Activated naive CD4-positive, alpha-beta T cell treated with anti-CD3 and anti-CD28 coated beads for 36 hours (primary cell): ENCODE measurements around the gene CDA. TPM values are rescaled to one million over a fixed set of nuclear protein-coding genes. Genes with fewer than 3 reads are reported as not detected.
A peak's percentile ranks its signal among the peaks of the same experiment; 100 is the strongest.

Experiments
- CTCF ChIA-PET: fragments of 350-600 bp; sonication (Branson Sonifier 250); formaldehyde crosslinking; loops from one replicate; lab custom pipeline; 2021; ENCODE audit warnings: antibody characterized with exemption; lab: Charles Lee
- DNase-seq: peaks from one replicate; pipeline ENCODE4 v3.0.0-alpha.2; 2020
- H3K27ac Mint-ChIP-seq: one replicate; pipeline ENCODE4 v1.8.0; 2021; ENCODE audit warnings: mild to moderate bottlenecking, mixed read lengths
- H3K27me3 Mint-ChIP-seq: one replicate; pipeline ENCODE4 v1.8.0; 2021; ENCODE audit warnings: low read depth, mixed read lengths
- H3K36me3 Mint-ChIP-seq: one replicate; pipeline ENCODE4 v1.8.0; 2021; ENCODE audit warnings: low read depth, mixed read lengths
- H3K4me1 Mint-ChIP-seq: one replicate; pipeline ENCODE4 v1.8.0; 2021; ENCODE audit warnings: low read depth, mixed read lengths
- H3K4me3 Mint-ChIP-seq: one replicate; pipeline ENCODE4 v1.8.0; 2021; ENCODE audit warnings: mild to moderate bottlenecking, moderate library complexity, mixed read lengths
- H3K9me3 Mint-ChIP-seq: one replicate; pipeline ENCODE4 v1.8.0; 2021; ENCODE audit warnings: mixed read lengths
- intact Hi-C: fragments of 100-400 bp; cut with micrococcal nuclease; formaldehyde crosslinking; loops from one replicate; pipeline ENCODE4 v1.15.1; 2023
- total RNA-seq, 2 experiments: library from RNA; stranded (reverse); gene quantifications; one replicate each; pipeline ENCODE4 v1.2.3, GENCODE V29; 2021

CDA gene
- total RNA-seq, 2 experiments from 2014 or later: not detected

DNA sequence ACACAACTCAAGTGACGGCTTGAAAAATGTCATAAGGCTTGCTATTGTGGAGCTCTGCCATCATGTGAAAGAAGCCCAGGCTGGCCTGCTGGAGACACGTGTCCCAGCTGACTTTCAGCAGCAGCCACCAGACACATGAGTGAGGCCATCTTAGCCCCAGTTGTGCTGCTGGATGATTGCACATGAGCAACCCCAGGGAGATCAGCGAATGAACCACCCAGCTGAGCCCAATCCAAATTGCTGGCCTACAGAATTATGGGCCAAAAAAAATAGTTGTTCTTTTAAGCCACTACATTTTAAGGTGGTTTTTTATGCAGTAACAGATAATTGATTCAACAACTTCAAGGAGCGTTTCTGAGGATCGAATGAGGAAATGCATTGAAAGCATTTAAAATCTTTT is 17.5 kb upstream of the CDA start:
- no peaks in the 10 kb centered on the region for H3K4me1 Mint-ChIP-seq
- CTCF ChIA-PET: no interaction called here
- no peak overlapping the region for H3K4me3 Mint-ChIP-seq
- H3K27ac Mint-ChIP-seq: no peak overlapping the region
- intact Hi-C loops: no loop called here
- peaks cover 5% of the 10 kb centered on the region for H3K9me3 Mint-ChIP-seq
- H3K36me3 Mint-ChIP-seq: no peaks in the 10 kb centered on the region
- DNase-seq: no peak
- peaks cover 20% of the 10 kb centered on the region for H3K27me3 Mint-ChIP-seq

GRCh38 chr1:20573987-20574386 is 14.9 kb upstream of the CDA start:
- H3K36me3 Mint-ChIP-seq: no peaks in the 10 kb centered on the region
- H3K4me3 Mint-ChIP-seq: no peak overlapping the region
- no peak for DNase-seq
- H3K4me1 Mint-ChIP-seq: no peaks in the 10 kb centered on the region
- H3K9me3 Mint-ChIP-seq: peaks cover 5% of the 10 kb centered on the region
- peaks cover 15% of the 10 kb centered on the region for H3K27me3 Mint-ChIP-seq
- intact Hi-C loops: no loop called here
- CTCF ChIA-PET: interaction anchor here (1.3 to 1.4 kb wide), 3 partner anchors 26 to 60 kb away, joined by 4 to 6 read pairs (median 4); no protein-coding TSS in a partner anchor
- no peak overlapping the region for H3K27ac Mint-ChIP-seq

- peaks cover 5% of the 10 kb centered on the region for H3K9me3 Mint-ChIP-seq
- no peaks in the 10 kb centered on the region for H3K4me1 Mint-ChIP-seq
- intact Hi-C loops: loop anchor here (1.0 kb wide), 3 partner anchors 59 to 86 kb away; partner anchors contain the start of gene DDOST
- no peak overlapping the region for H3K27ac Mint-ChIP-seq
- no peaks in the 10 kb centered on the region for H3K36me3 Mint-ChIP-seq
- CTCF ChIA-PET: interaction anchor here (0.6 to 1.6 kb wide), 14 partner anchors 9 to 1437 kb away, joined by 3 to 6 read pairs (median 4); no protein-coding TSS in a partner anchor
- no peak overlapping the region for H3K4me3 Mint-ChIP-seq
- peaks cover 12% of the 10 kb centered on the region for H3K27me3 Mint-ChIP-seq
- DNase-seq: peak; percentile 88
Observed at GRCh38 chr1:20574686-20575540, 14.0 kb upstream of the CDA start.

- no peak for DNase-seq
- Mint-ChIP-seq H3K4me1 (no peaks in the 10 kb centered on the region), H3K36me3 (no peaks in the 10 kb centered on the region), H3K9me3 (peaks cover 5% of the 10 kb centered on the region), H3K4me3 (no peak overlapping the region), H3K27me3 (peaks cover 12% of the 10 kb centered on the region), H3K27ac (no peak overlapping the region)
- intact Hi-C loops: loop anchor here (1.0 kb wide), 3 partner anchors 59 to 86 kb away; partner anchors contain the start of gene DDOST
- CTCF ChIA-PET: interaction anchor here (0.7 to 1.6 kb wide), 8 partner anchors 9 to 123 kb away, joined by 3 to 6 read pairs (median 4); no protein-coding TSS in a partner anchor
Observed at GRCh38 chr1:20575541-20576336, 13.2 kb upstream of the CDA start.

- H3K27ac Mint-ChIP-seq: no peak overlapping the region
- H3K36me3 Mint-ChIP-seq: no peaks in the 10 kb centered on the region
- no peaks in the 10 kb centered on the region for H3K4me1 Mint-ChIP-seq
- intact Hi-C loops: no loop called here
- CTCF ChIA-PET: interaction anchor here (0.7 kb wide), 1 partner anchor 252 kb away, joined by 4 read pairs; no protein-coding TSS in a partner anchor
- H3K9me3 Mint-ChIP-seq: no peaks in the 10 kb centered on the region
- no peak for DNase-seq
- no peak overlapping the region for H3K4me3 Mint-ChIP-seq
- H3K27me3 Mint-ChIP-seq: peaks cover 4% of the 10 kb centered on the region
Observed at GRCh38 chr1:20578062-20578461, 10.8 kb upstream of the CDA start.

- Mint-ChIP-seq H3K4me3 (no peak overlapping the region), H3K4me1 (no peaks in the 10 kb centered on the region), H3K9me3 (no peaks in the 10 kb centered on the region), H3K27me3 (no peaks in the 10 kb centered on the region), H3K27ac (no peak overlapping the region), H3K36me3 (no peaks in the 10 kb centered on the region)
- CTCF ChIA-PET: no interaction called here
- no peak for DNase-seq
- intact Hi-C loops: no loop called here
Observed at GRCh38 chr1:20578721-20579395, 10.0 kb upstream of the CDA start.

DNA sequence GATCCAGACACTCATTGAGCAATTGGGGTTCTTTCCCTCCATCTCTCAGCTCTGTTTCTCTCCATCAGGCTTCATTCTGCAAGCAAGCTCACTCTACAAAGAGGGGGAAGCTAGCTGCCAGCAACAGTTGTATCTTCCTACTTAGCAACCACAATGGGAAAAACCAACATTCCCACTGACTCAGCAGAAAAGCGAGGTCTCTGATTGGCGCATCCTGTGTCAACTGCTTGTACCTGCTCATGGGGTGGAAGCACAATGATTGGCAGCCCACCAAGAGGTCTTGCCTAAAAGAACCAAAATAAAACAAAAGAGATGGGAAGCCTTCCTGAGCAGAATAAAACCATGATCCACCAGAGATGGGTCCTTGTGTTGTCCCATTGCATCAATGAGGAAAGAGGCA is 4.0 kb upstream of the CDA start:
- CTCF ChIA-PET: interaction anchor here (0.7 kb wide), 1 partner anchor 61 kb away, joined by 3 read pairs; no protein-coding TSS in a partner anchor
- Mint-ChIP-seq H3K36me3 (no peaks in the 10 kb centered on the region), H3K27me3 (peaks cover 37% of the 10 kb centered on the region), H3K9me3 (no peaks in the 10 kb centered on the region), H3K4me3 (no peak overlapping the region), H3K4me1 (peaks cover 9% of the 10 kb centered on the region), H3K27ac (no peak overlapping the region)
- DNase-seq: no peak
- intact Hi-C loops: no loop called here

DNA sequence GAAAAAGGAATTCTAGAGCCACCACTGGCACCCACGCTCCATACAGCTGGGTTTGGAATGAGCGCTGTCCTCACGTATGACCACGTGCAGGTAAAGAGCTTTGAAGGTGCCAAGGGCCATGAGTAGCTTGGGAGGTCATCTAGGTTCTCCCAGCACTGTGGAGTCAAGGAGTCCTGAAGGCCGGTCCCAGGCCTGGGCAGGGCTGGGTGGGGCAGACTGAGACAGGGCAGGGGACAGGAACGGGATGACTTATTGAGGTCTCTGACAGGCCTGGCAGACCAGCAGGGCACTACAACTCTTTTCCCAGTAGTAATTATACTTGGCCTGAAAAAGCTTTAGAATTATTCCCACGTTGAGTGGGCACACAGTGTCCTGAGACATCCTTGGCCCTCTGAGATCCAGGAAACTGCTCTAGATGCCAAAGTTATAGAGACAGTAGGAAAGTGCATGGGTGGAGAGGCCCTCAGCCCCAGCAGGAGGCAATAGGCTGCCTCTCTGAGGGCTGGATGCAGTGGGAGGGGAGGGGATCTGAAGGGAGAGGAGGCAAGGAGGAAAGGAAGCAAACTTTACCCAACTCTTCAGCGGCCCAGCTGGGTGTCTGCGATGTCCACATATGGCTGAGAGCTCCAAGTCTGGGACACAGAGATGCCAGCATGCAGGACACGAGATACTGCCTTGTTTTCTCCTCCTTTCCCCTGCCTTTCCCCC is 1.8 kb upstream of the CDA start:
- Mint-ChIP-seq H3K4me3 (no peak overlapping the region), H3K4me1 (peaks cover 9% of the 10 kb centered on the region), H3K9me3 (no peaks in the 10 kb centered on the region), H3K27me3 (peaks cover 52% of the 10 kb centered on the region), H3K36me3 (no peaks in the 10 kb centered on the region), H3K27ac (no peak overlapping the region)
- CTCF ChIA-PET: no interaction called here
- intact Hi-C loops: no loop called here
- DNase-seq: no peak

DNA sequence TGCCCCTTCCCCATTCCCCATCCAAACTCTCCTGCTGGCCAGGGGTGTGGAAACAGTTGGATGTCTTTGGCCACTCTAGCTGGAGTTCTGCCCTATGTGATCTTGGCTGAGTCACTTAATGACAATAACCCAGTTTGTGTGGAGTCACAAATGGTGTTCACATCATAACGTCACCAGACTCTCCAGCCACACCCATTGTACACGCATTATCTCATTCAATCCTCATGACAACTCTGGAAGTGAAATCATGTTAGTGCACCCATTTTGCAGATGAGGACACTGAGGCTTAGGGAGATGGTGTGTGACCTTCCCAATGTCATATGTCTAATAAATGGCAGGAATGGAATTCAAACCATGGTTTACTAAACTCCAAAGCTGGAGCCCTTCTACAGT is 1.2 kb upstream of the CDA start:
- CTCF ChIA-PET: no interaction called here
- Mint-ChIP-seq H3K36me3 (no peaks in the 10 kb centered on the region), H3K27me3 (peaks cover 56% of the 10 kb centered on the region), H3K4me1 (peaks cover 9% of the 10 kb centered on the region), H3K4me3 (no peak overlapping the region), H3K27ac (no peak overlapping the region), H3K9me3 (no peaks in the 10 kb centered on the region)
- DNase-seq: no peak
- intact Hi-C loops: no loop called here

GRCh38 chr1:20589331-20590278 is 708 bp downstream of the CDA start:
- peaks cover 56% of the 10 kb centered on the region for H3K27me3 Mint-ChIP-seq
- DNase-seq: no peak
- no peak overlapping the region for H3K27ac Mint-ChIP-seq
- CTCF ChIA-PET: interaction anchor here (0.6 kb wide), 2 partner anchors 167 to 629 kb away, joined by 3 read pairs; no protein-coding TSS in a partner anchor
- no peaks in the 10 kb centered on the region for H3K9me3 Mint-ChIP-seq
- no peaks in the 10 kb centered on the region for H3K36me3 Mint-ChIP-seq
- H3K4me3 Mint-ChIP-seq: no peak overlapping the region
- intact Hi-C loops: no loop called here
- H3K4me1 Mint-ChIP-seq: peaks cover 9% of the 10 kb centered on the region
